ENCODE data around the gene IDH2. TPM values are rescaled to one million over a fixed set of nuclear protein-coding genes. Genes with fewer than 3 reads are reported as not detected.

IDH2 gene
- total and polyA plus RNA-seq, 2 of the 13 experiments (the other 11 are each of a cell fraction or from before 2014, with no cell fraction given), result 121 to 145 TPM

GRCh38 chr15:90072978-90073640, 29.2 kb downstream of the IDH2 start:
- ChIA-PET CTCF (ENCODE audit: low intra/inter-chr PET ratio, low total read pairs) (no interaction called here), POLR2A (no interaction called here)
- DNase-seq (ENCODE audit: low spot score), result no peak
- in situ Hi-C loops (cut with HindIII; ENCODE audit: extremely low pct_ligation_motif_present, low pct_unique_long_range_greater_than_20kb) (no loop called here), intact Hi-C loops (cut with micrococcal nuclease; ENCODE audit: unreplicated experiment) (no loop called here)
- H3K4me2 ChIP-seq (ENCODE audit: low read depth, low read length), result no peak overlapping the region
- H3K79me2 ChIP-seq (ENCODE audit: insufficient read depth, low read length), result no peaks in the 10 kb centered on the region
- H3K27ac ChIP-seq (ENCODE audit: extremely low read length, insufficient read depth, low read length), result no peak overlapping the region
- H3K4me3 ChIP-seq (replicated peaks in 1 of 3; ENCODE audit: insufficient read depth in 1 of 3, low read depth in 2 of 3, low read length in 3 of 3), result no peak overlapping the region
- no peak for FAIRE-seq
- H2AFZ ChIP-seq (ENCODE audit: low read length), result no peak overlapping the region
- H4K20me1 ChIP-seq (ENCODE audit: insufficient read depth, low read length), result no peaks in the 10 kb centered on the region
- no peak for ATAC-seq
- TF ChIP-seq ZNF225 (CRISPR knock-in tag; IDR thresholded peaks at IDR 0.05), result no peak
- TF ChIP-seq AGO2 (optimal IDR thresholded peaks at IDR 0.05; ENCODE audit: low read depth, low read length), result peak; percentile 44
- 100% methylated on average over 11 of the region's 17 CpGs for WGBS (ENCODE audit: low lambda C conversion rate)
- peaks cover 26% of the 10 kb centered on the region for H3K4me1 ChIP-seq (ENCODE audit: insufficient read depth, low read length)
- H3K27me3 ChIP-seq (ENCODE audit: control insufficient read depth in 1 of 2, insufficient read depth in 2 of 2, low read length in 2 of 2), result no peaks in the 10 kb centered on the region
- H3K9ac ChIP-seq (ENCODE audit: insufficient read depth, low read depth, low read length), result no peak overlapping the region
- BruUV-seq (replicated peaks), result no TSS peak
- peaks cover 18 to 33% of the 10 kb centered on the region in 2 experiments; a peak in 4 of 5 replicates for H3K36me3 ChIP-seq (replicated peaks in 1 of 2; ENCODE audit: control insufficient read depth in 1 of 2, insufficient read depth in 2 of 2, low read length in 2 of 2)
- no peaks in the 10 kb centered on the region for H3K9me3 ChIP-seq (ENCODE audit: low read length)

DNA sequence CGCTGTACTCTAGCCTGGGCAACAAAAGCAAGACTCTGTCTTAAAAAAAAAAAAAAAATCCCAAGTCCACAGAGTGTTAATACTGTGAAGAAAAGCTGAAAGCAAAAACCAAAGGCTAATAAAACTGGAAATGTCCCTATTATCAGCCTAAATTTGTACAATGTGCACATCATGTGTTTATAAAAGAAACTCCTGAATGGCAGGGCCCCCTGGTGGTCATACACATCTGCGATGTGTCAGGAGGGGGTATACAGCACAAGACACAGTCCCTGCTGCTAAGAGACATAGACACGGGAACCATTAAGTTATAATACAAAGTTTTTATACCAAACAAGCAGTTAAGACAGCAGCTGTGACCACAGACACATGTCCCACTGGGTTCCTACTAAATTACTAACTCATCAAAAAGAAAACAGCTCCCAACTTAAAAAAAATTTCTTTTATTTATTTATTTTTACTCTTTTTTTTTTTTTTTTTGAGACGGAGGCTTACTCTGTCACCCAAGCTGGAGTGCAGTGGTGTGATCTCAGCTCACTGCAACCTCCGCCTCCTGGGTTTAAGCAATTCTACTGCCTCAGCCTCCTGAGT, 31.0 kb downstream of the IDH2 start:
- no peak overlapping the region for H3K4me2 ChIP-seq (ENCODE audit: low read depth, low read length)
- TF ChIP-seq, protein P1, sequence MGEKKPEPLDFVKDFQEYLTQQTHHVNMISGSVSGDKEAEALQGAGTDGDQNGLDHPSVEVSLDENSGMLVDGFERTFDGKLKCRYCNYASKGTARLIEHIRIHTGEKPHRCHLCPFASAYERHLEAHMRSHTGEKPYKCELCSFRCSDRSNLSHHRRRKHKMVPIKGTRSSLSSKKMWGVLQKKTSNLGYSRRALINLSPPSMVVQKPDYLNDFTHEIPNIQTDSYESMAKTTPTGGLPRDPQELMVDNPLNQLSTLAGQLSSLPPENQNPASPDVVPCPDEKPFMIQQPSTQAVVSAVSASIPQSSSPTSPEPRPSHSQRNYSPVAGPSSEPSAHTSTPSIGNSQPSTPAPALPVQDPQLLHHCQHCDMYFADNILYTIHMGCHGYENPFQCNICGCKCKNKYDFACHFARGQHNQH (CRISPR knock-in tag; IDR thresholded peaks at IDR 0.05), result peak; percentile 35; the same call in 1 of the 2 replicates
- TF ChIP-seq CTCF (CRISPR knock-in tag; IDR thresholded peaks at IDR 0.05), result peak; percentile 74
- TF ChIP-seq, protein P2, sequence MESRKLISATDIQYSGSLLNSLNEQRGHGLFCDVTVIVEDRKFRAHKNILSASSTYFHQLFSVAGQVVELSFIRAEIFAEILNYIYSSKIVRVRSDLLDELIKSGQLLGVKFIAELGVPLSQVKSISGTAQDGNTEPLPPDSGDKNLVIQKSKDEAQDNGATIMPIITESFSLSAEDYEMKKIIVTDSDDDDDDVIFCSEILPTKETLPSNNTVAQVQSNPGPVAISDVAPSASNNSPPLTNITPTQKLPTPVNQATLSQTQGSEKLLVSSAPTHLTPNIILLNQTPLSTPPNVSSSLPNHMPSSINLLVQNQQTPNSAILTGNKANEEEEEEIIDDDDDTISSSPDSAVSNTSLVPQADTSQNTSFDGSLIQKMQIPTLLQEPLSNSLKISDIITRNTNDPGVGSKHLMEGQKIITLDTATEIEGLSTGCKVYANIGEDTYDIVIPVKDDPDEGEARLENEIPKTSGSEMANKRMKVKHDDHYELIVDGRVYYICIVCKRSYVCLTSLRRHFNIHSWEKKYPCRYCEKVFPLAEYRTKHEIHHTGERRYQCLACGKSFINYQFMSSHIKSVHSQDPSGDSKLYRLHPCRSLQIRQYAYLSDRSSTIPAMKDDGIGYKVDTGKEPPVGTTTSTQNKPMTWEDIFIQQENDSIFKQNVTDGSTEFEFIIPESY (CRISPR knock-in tag; IDR thresholded peaks at IDR 0.05), result peak; percentile 57; the same call in 1 of the 2 replicates
- peak; percentile 91 for TF ChIP-seq SMC3 (IDR thresholded peaks at IDR 0.05; ENCODE audit: low read length)
- TF ChIP-seq, protein P3, sequence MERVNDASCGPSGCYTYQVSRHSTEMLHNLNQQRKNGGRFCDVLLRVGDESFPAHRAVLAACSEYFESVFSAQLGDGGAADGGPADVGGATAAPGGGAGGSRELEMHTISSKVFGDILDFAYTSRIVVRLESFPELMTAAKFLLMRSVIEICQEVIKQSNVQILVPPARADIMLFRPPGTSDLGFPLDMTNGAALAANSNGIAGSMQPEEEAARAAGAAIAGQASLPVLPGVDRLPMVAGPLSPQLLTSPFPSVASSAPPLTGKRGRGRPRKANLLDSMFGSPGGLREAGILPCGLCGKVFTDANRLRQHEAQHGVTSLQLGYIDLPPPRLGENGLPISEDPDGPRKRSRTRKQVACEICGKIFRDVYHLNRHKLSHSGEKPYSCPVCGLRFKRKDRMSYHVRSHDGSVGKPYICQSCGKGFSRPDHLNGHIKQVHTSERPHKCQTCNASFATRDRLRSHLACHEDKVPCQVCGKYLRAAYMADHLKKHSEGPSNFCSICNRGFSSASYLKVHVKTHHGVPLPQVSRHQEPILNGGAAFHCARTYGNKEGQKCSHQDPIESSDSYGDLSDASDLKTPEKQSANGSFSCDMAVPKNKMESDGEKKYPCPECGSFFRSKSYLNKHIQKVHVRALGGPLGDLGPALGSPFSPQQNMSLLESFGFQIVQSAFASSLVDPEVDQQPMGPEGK (CRISPR knock-in tag; IDR thresholded peaks at IDR 0.05), result peak; percentile 37; the same call in 1 of the 2 replicates
- TF ChIP-seq STAG1 (CRISPR knock-in tag; IDR thresholded peaks at IDR 0.05), result peak; percentile 79

More for the DNA sequence above, 31.0 kb downstream of the IDH2 start:
- no peaks in the 10 kb centered on the region for H3K9me3 ChIP-seq (ENCODE audit: low read length)
- H3K79me2 ChIP-seq (ENCODE audit: insufficient read depth, low read length), result no peaks in the 10 kb centered on the region
- H4K20me1 ChIP-seq (ENCODE audit: insufficient read depth, low read length), result no peaks in the 10 kb centered on the region
- DNase-seq (ENCODE audit: low spot score) (peak; percentile 71), FAIRE-seq (peak; percentile 47), ATAC-seq (peak; percentile 67)
- POLR2A ChIA-PET, result interaction anchor here (0.6 kb wide), 1 partner anchor 93 kb away, joined by 3 read pairs; no protein-coding TSS in a partner anchor
- BruUV-seq (replicated peaks), result no TSS peak
- no peak overlapping the region for H3K4me3 ChIP-seq (replicated peaks in 1 of 3; ENCODE audit: insufficient read depth in 1 of 3, low read depth in 2 of 3, low read length in 3 of 3)
- H3K27me3 ChIP-seq (ENCODE audit: control insufficient read depth in 1 of 2, insufficient read depth in 2 of 2, low read length in 2 of 2), result no peaks in the 10 kb centered on the region
- in situ Hi-C loops (cut with HindIII; ENCODE audit: extremely low pct_ligation_motif_present, low pct_unique_long_range_greater_than_20kb) (no loop called here), intact Hi-C loops (cut with micrococcal nuclease; ENCODE audit: unreplicated experiment) (loop anchor here (1.0 to 2.0 kb wide), 4 partner anchors 68 to 173 kb away; partner anchors contain the start of gene ARPIN)
- H3K27ac ChIP-seq (ENCODE audit: extremely low read length, insufficient read depth, low read length), result no peak overlapping the region
- H3K36me3 ChIP-seq (replicated peaks in 1 of 2; ENCODE audit: control insufficient read depth in 1 of 2, insufficient read depth in 2 of 2, low read length in 2 of 2), result peaks cover 22 to 38% of the 10 kb centered on the region in 2 experiments; a peak in 4 of 5 replicates
- H2AFZ ChIP-seq (ENCODE audit: low read length), result no peak overlapping the region
- peaks cover 23% of the 10 kb centered on the region for H3K4me1 ChIP-seq (ENCODE audit: insufficient read depth, low read length)
- WGBS (ENCODE audit: low lambda C conversion rate), result 80% methylated on average over 5 of the region's 5 CpGs
- CTCF ChIA-PET (ENCODE audit: low intra/inter-chr PET ratio, low total read pairs), result interaction anchor here (1.3 to 1.5 kb wide), 2 partner anchors 100 to 173 kb away, joined by 5 to 9 read pairs; no protein-coding TSS in a partner anchor
- no peak overlapping the region for H3K9ac ChIP-seq (ENCODE audit: insufficient read depth, low read depth, low read length)
